Measurements from ENCODE around the gene KRT86.

The KRT86 gene

DNA sequence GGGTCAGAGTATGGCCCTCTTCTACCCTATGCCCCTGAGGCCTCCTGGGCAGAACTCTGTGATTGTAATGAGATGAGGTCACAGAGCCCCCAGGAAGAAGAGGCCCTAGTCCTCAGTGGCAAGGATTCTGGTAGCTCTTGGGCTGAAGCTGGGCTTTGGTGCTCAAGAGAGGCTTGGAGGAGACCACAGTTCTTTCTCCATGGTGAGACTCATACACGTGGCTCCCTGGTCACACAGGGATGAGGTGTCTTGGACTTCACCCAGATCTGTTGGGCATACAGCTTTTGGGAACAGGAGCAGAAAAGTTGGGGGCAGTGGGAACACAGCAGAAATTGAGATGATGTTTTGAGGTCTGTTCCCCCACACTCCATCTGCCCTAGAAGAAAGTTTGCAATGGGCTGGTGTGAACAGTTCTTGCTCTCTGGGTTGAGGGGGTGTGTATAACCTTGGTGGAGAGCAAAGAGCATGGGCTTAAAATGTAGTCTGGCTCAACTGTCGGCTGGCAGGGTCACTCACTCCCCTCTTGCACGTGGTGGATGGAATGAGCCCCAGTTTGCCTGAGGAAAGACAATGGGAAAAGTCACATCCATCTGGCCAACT, at the start of gene KRT86:
Gene KRT86 (plus strand): TSS at position 125 of the 600 bp plus-strand sequence. CDS start 27,272 bp downstream, outside the sequence.
- TF ChIP-seq, protein P1, sequence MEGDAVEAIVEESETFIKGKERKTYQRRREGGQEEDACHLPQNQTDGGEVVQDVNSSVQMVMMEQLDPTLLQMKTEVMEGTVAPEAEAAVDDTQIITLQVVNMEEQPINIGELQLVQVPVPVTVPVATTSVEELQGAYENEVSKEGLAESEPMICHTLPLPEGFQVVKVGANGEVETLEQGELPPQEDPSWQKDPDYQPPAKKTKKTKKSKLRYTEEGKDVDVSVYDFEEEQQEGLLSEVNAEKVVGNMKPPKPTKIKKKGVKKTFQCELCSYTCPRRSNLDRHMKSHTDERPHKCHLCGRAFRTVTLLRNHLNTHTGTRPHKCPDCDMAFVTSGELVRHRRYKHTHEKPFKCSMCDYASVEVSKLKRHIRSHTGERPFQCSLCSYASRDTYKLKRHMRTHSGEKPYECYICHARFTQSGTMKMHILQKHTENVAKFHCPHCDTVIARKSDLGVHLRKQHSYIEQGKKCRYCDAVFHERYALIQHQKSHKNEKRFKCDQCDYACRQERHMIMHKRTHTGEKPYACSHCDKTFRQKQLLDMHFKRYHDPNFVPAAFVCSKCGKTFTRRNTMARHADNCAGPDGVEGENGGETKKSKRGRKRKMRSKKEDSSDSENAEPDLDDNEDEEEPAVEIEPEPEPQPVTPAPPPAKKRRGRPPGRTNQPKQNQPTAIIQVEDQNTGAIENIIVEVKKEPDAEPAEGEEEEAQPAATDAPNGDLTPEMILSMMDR (IDR thresholded peaks at IDR 0.05; ENCODE audit: unreplicated experiment in 3 of 3), result no peak

DNA sequence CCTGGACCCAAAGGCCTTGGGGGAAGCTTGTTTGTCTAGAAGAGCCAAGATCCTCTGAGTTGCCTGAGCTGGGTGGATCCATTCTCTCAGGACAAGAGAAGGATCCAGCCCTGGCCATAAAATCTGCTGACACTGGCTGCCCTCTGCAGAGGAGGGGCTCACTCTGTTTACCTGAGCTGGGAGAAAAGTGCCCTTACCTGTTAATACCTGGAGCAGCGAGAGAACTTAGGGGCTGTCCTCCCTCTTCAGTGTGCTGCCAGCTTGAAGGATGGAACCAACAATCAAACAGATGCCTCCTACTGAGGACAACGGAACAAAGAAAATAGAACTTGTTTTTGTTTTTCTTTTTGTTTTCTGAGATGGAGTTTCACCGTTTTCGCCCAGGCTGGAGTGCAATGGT, 48.7 kb upstream of the KRT86 start:
- no peaks in the 10 kb centered on the region for H3K4me1 Mint-ChIP-seq
- TF ChIP-seq, protein P1 (IDR thresholded peaks at IDR 0.05; ENCODE audit: unreplicated experiment in 3 of 3), result no peak
- peaks cover 67% of the 10 kb centered on the region for H3K27me3 Mint-ChIP-seq (ENCODE audit: low read depth)
- peaks cover 13% of the 10 kb centered on the region for H3K9me3 Mint-ChIP-seq
- no peak overlapping the region for H3K27ac Mint-ChIP-seq
- no peak overlapping the region for H3K4me3 Mint-ChIP-seq
- H3K36me3 Mint-ChIP-seq (ENCODE audit: low read depth), result no peaks in the 10 kb centered on the region

More for the DNA sequence above, at the start of gene KRT86:
- Mint-ChIP-seq H3K36me3 (ENCODE audit: low read depth) (no peaks in the 10 kb centered on the region), H3K9me3 (no peaks in the 10 kb centered on the region), H3K27ac (no peak within 1 kb of the TSS), H3K4me1 (peaks cover 14% of the 10 kb centered on the region), H3K27me3 (ENCODE audit: low read depth) (peaks cover 54% of the 10 kb centered on the region), H3K4me3 (no peak within 1 kb of the TSS)

DNA sequence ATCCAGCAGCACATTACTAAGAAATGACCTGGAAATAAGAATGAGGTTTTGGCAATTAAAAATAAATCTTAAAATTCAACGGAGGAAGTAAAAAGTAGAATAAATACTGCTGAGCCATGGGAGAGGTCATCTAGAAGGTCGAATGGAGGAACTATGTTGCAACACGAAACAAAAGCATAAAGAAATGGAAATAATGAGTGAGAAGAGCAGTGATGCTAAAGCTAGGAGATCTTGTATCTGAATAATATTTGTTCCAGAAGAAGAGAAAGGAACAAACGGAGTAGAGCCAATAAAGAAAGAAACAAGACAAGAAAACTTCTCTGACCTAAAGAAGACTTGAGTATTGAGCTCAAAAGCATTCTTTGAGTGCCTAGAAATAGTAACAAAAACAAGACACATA, 48.0 kb upstream of the KRT86 start:
- no peaks in the 10 kb centered on the region for H3K36me3 Mint-ChIP-seq (ENCODE audit: low read depth)

DNA sequence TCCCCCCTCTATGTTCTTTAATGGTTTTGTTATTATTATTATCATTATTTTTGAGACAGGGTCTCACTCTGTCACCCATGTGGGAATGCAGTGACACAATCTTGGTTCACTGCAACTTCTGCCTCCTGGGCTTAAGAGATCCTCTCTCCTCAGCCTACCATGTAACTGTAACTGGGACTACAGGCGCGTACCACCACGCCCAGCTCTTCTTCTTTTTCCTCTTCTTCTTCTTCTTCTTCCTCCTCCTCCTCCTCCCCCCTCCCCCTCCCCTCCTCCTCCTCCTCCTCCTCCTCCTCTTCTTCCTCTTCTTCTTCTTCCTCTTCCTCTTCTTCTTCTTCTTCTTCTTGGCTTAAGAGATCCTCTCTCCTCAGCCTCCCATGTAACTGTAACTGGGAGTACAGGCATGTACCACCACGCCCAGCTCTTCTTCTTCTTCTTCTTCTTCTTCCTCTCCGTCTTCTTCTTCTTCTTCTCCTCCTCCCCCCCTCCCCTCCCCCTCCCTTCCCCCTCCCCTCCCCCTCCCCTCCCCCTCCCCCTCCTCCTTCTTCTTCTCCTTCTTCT, 46.8 kb upstream of the KRT86 start:
- peaks cover 13% of the 10 kb centered on the region for H3K9me3 Mint-ChIP-seq

More for the DNA sequence above, 48.0 kb upstream of the KRT86 start:
- TF ChIP-seq, protein P1 (IDR thresholded peaks at IDR 0.05; ENCODE audit: unreplicated experiment in 3 of 3), result no peak
- H3K9me3 Mint-ChIP-seq, result peaks cover 13% of the 10 kb centered on the region
- H3K4me1 Mint-ChIP-seq, result no peaks in the 10 kb centered on the region
- H3K27me3 Mint-ChIP-seq (ENCODE audit: low read depth), result peaks cover 67% of the 10 kb centered on the region
- H3K4me3 Mint-ChIP-seq, result no peak overlapping the region
- no peak overlapping the region for H3K27ac Mint-ChIP-seq

DNA sequence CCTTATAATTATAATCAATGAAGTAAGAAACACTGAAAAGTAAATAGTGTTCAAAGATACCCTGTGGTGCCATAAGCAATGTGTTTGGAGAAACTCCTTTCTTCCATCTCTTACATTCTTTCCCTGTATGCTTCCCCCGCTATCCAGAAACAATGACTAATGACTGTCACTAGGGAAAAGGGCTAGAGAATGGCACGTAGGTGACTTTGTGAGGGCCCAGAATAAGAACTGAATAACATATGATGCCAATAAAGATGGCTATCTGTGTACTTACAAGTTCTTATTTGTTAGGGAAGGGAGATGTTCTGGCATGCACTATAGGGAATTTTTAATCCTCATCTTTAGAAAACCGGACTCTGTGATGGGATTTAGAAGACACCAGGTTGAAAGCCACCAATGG, 46.1 kb upstream of the KRT86 start:
- Mint-ChIP-seq H3K4me1 (peaks cover 9% of the 10 kb centered on the region), H3K27ac (no peak overlapping the region), H3K27me3 (ENCODE audit: low read depth) (peaks cover 80% of the 10 kb centered on the region), H3K4me3 (no peak overlapping the region), H3K9me3 (peaks cover 13% of the 10 kb centered on the region), H3K36me3 (ENCODE audit: low read depth) (no peaks in the 10 kb centered on the region)
- TF ChIP-seq, protein P1 (IDR thresholded peaks at IDR 0.05; ENCODE audit: unreplicated experiment in 3 of 3), result no peak

More for the DNA sequence above, 46.8 kb upstream of the KRT86 start:
- no peak overlapping the region for H3K27ac Mint-ChIP-seq
- TF ChIP-seq, protein P1 (IDR thresholded peaks at IDR 0.05; ENCODE audit: unreplicated experiment in 3 of 3), result no peak
- H3K36me3 Mint-ChIP-seq (ENCODE audit: low read depth), result no peaks in the 10 kb centered on the region
- H3K27me3 Mint-ChIP-seq (ENCODE audit: low read depth), result peaks cover 77% of the 10 kb centered on the region
- H3K4me1 Mint-ChIP-seq, result peaks cover 9% of the 10 kb centered on the region
- H3K4me3 Mint-ChIP-seq, result no peak overlapping the region

DNA sequence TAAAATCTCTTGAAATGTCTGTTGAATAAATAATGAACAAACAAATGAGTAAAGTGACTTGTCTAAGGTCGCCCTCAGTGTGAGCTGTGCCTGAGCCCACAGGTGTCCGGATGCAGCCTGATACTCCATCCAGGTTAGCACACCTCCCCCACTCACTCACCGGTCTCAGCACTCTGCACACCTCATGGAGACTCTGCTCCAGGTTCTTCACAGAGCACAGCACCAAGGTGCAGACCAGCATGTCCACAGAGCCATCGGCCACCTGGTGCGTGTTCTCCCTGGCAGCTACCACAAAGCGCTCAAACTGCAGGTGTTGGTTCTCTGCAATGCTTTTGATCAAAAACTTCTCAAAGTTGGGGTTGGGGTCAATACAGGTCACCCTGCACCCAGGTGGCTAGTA, 45.5 kb upstream of the KRT86 start:
- TF ChIP-seq, protein P1 (IDR thresholded peaks at IDR 0.05; ENCODE audit: unreplicated experiment in 3 of 3), result no peak
- Mint-ChIP-seq H3K9me3 (peaks cover 9% of the 10 kb centered on the region), H3K36me3 (ENCODE audit: low read depth) (no peaks in the 10 kb centered on the region), H3K27ac (no peak overlapping the region), H3K4me3 (no peak overlapping the region), H3K27me3 (ENCODE audit: low read depth) (peaks cover 83% of the 10 kb centered on the region), H3K4me1 (peaks cover 9% of the 10 kb centered on the region)
